OCI-LY3 (cell line): Measurements from ENCODE around the gene TEX35.

ENCODE experiments used
- H2AFZ ChIP-seq: fragments of 200-600, 300-600 bp; shearing (Covaris generic); 2 replicates; pipeline ENCODE4 v1.6.0; 2014; ENCODE audit warnings: antibody characterized with exemption, low read depth, low read length
- H3K27ac ChIP-seq: fragments of 200-600, 300-600 bp; sonication (generic); 2 replicates; pipeline ENCODE4 v1.5.1; 2014; ENCODE audit warnings: mild to moderate bottlenecking, low read length, moderate library complexity, mixed read lengths
- H3K27me3 ChIP-seq: fragments of 200-600, 300-600 bp; sonication (generic); 2 replicates; pipeline ENCODE4 v1.6.1; 2014; ENCODE audit warnings: low read depth, low read length, mixed read lengths
- H3K36me3 ChIP-seq: fragments of 200-600, 300-600 bp; sonication (generic); replicated peaks from 2 replicates; pipeline ENCODE3; 2014; ENCODE audit warnings: low read depth, low read length, mixed read lengths
- H3K4me1 ChIP-seq: fragments of 300-600, 200-600 bp; sonication (generic); 2 replicates; pipeline ENCODE4 v1.6.1; 2014; ENCODE audit warnings: low read length, mixed read lengths
- H3K4me2 ChIP-seq: fragments of 200-600, 300-600 bp; sonication (generic); 2 replicates; pipeline ENCODE4 v1.6.1; 2014; ENCODE audit warnings: low read length, mixed read lengths
- H3K4me3 ChIP-seq: fragments of 300-600, 200-600 bp; sonication (generic); 2 replicates; pipeline ENCODE4 v1.5.1; 2014; ENCODE audit warnings: antibody characterized with exemption, mild to moderate bottlenecking, low read length, moderate library complexity
- H3K79me2 ChIP-seq: fragments of 300-600, 200-600 bp; shearing (Covaris generic); 2 replicates; pipeline ENCODE4 v1.6.1; 2014; ENCODE audit warnings: mild to moderate bottlenecking, low read length, mixed read lengths
- H3K9ac ChIP-seq: fragments of 300-600, 200-600 bp; shearing (Covaris generic); 2 replicates; pipeline ENCODE4 v1.6.0; 2014; ENCODE audit warnings: mild to moderate bottlenecking, low read length, moderate library complexity
- H3K9me3 ChIP-seq: fragments of 200-600, 300-600 bp; shearing (Covaris generic); 2 replicates; pipeline ENCODE4 v1.6.1; 2014; ENCODE audit warnings: low read length, mixed read lengths; ENCODE audit not compliant: insufficient read depth
- H4K20me1 ChIP-seq: fragments of 200-600, 300-600 bp; sonication (generic); 2 replicates; pipeline ENCODE4 v1.6.1; 2016; ENCODE audit warnings: low read length, mixed read lengths; ENCODE audit not compliant: insufficient read depth
- EZH2phosphoT487 ChIP-seq: fragments of 200-600 bp; shearing (Covaris generic); IDR thresholded peaks from 2 replicates; pipeline ENCODE4 v1.6.1; 2018; ENCODE audit warnings: antibody characterized with exemption, mixed run types, low read depth
- TF ChIP-seq, protein P1 (sequence below): fragments of 200-600, 300-600 bp; sonication (generic); IDR thresholded peaks from 2 replicates; pipeline ENCODE4 v1.5.1; 2014; ENCODE audit warnings: antibody characterized with exemption, low read length, low read depth

Gene TEX35

DNA sequence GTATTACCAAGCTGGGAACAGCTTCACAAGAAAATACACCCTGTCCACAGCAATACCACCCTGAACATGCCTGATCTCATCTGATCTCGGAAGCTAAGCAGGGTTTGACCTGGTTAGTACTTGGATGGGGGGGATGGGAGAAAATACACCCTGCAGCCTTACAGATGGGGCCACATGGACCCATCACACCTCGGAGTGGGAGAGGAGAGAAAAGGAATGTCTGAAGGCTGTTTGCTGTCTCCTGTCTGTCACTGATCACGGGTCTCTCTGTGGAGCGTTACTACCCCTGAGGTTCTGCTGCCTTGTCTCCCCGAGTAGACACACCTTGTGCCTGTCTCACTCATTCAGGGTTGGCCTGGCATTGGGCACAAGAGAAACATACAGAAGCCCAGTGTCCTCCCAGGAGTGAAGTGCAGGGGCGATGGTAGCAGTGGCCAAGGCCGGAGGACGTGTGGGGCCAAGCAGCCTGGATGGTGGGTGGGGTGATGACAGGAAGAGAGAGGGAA is 48.0 kb downstream of the TEX35 start:
- Histone ChIP-seq H3K27ac (no peak overlapping the region), H3K4me3 (no peak overlapping the region), H3K79me2 (no peaks in the 10 kb centered on the region), H3K27me3 (no peaks in the 10 kb centered on the region), H3K36me3 (no peaks in the 10 kb centered on the region), H2AFZ (no peak overlapping the region), H3K9me3 (no peaks in the 10 kb centered on the region), H4K20me1 (no peaks in the 10 kb centered on the region), H3K4me2 (no peak overlapping the region), H3K9ac (no peak overlapping the region), H3K4me1 (0 out of 2 replicates have a peak, but pooled peaks cover under 1% of the 10 kb centered on the region)
- no peak for TF ChIP-seq EZH2phosphoT487
- TF ChIP-seq, protein P1, sequence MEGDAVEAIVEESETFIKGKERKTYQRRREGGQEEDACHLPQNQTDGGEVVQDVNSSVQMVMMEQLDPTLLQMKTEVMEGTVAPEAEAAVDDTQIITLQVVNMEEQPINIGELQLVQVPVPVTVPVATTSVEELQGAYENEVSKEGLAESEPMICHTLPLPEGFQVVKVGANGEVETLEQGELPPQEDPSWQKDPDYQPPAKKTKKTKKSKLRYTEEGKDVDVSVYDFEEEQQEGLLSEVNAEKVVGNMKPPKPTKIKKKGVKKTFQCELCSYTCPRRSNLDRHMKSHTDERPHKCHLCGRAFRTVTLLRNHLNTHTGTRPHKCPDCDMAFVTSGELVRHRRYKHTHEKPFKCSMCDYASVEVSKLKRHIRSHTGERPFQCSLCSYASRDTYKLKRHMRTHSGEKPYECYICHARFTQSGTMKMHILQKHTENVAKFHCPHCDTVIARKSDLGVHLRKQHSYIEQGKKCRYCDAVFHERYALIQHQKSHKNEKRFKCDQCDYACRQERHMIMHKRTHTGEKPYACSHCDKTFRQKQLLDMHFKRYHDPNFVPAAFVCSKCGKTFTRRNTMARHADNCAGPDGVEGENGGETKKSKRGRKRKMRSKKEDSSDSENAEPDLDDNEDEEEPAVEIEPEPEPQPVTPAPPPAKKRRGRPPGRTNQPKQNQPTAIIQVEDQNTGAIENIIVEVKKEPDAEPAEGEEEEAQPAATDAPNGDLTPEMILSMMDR, result no peak

DNA sequence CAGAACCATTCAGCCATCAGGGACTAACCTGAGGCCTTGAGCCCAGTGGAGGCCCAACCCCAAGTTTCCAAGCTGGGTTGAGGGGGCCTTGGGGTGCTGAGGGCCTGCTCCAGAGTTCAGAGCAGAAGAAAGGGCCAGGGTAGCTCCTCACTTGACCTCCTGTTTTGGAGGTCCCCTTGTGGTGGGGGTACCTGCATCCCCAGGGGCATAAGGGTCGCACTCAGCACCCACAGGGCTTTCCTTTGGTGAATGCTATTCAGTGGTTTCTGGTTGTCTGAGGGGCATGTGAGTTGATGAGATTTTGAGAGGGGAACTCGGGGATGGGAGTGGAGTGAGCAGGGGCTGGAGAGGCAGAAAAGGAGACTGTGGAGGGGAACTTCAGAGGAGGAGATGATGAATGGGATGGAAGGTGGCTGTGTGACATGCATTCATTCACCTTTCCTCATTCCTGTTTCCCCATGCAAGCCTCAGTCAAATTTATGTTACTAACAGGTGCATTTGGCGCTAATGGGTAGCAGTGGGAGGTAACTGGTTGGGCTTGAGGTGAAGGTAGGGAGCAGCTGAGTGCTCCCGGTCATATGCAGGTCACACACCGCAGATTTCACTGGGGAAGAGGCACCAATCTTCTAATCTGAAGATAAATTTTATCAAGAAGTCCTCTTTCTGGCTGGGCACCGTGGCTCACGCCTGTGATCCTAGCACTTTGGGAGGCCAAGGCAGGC is 50.4 kb downstream of the TEX35 start:
- Histone ChIP-seq H3K9ac (no peak overlapping the region), H3K36me3 (no peaks in the 10 kb centered on the region), H3K4me2 (no peak overlapping the region), H2AFZ (no peak overlapping the region), H3K27me3 (no peaks in the 10 kb centered on the region), H4K20me1 (no peaks in the 10 kb centered on the region), H3K9me3 (0 out of 2 replicates have a peak, but pooled peaks cover 5% of the 10 kb centered on the region), H3K27ac (no peak overlapping the region), H3K4me3 (no peak overlapping the region), H3K4me1 (peaks cover 5% of the 10 kb centered on the region; the same call in 1 of the 2 replicates), H3K79me2 (no peaks in the 10 kb centered on the region)
- no peak for TF ChIP-seq EZH2phosphoT487
- TF ChIP-seq, protein P1, result no peak

DNA sequence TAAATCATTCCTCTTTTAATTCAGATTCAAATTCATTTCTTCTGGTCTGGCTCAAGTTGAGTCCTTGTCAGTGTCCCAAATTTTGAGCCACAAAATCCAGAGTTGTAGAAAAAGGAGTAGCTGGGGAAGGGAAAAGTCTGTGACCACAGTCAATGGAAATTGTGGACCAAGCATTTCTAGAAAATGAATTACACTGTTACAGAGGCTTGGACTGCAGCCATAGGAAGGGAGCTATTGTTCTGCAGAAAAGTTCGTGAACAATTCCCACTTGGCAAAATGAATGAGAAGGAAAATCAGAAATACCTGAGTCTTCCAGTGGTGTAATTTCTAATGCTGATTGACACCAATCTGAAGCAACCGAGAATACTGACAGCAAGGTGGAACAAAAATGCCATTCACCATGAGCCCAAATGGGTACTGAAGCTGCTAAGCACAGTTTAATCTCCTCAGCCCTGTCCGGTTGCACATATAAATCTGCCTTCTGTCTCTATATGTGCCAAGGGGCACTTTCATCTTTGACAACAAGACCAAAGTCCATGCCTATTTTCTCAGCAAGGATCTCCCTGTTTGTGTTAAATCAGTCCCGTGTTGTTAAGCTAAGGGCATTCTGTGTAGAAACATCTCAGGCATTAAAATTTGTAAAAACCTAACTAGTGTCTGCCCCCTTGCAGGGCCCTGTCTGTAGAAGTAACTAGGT is 51.3 kb downstream of the TEX35 start:
- TF ChIP-seq, protein P1, result no peak
- TF ChIP-seq EZH2phosphoT487, result no peak
- H3K4me1 ChIP-seq, result peaks cover 5% of the 10 kb centered on the region; the same call in 1 of the 2 replicates

DNA sequence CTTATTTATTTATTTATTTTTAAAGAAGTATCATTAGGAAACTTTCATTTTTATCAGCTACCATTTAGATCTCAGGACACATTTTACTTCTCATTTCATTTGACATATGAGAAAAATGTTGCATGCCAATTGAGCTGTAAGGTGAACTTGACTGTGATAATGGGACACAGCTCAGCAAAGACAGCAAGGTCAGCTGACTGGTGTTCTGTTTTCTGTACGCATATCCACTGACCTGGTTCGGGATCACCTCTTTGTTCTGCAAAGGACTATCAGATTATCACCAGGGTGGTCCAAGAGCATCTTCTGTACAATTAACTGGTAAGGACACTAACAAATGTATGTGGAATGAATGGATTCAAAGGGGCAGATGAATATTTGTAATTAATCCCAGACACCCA is 51.9 kb downstream of the TEX35 start:
- TF ChIP-seq, protein P1, result no peak
- TF ChIP-seq EZH2phosphoT487, result no peak
- H3K79me2 ChIP-seq, result no peaks in the 10 kb centered on the region
- peaks cover 5% of the 10 kb centered on the region; the same call in 1 of the 2 replicates for H3K4me1 ChIP-seq
- no peak overlapping the region for H3K27ac ChIP-seq
- no peaks in the 10 kb centered on the region for H3K27me3 ChIP-seq
- no peaks in the 10 kb centered on the region for H3K36me3 ChIP-seq
- H3K9ac ChIP-seq, result no peak overlapping the region
- H3K4me2 ChIP-seq, result no peak overlapping the region
- no peak overlapping the region for H2AFZ ChIP-seq
- 0 out of 2 replicates have a peak, but pooled peaks cover 5% of the 10 kb centered on the region for H3K9me3 ChIP-seq
- H4K20me1 ChIP-seq, result no peaks in the 10 kb centered on the region
- H3K4me3 ChIP-seq, result no peak overlapping the region

More for the DNA sequence above, 51.3 kb downstream of the TEX35 start:
- Histone ChIP-seq H3K4me2 (no peak overlapping the region), H2AFZ (no peak overlapping the region), H3K27me3 (no peaks in the 10 kb centered on the region), H3K9ac (no peak overlapping the region), H3K27ac (no peak overlapping the region), H4K20me1 (no peaks in the 10 kb centered on the region), H3K36me3 (no peaks in the 10 kb centered on the region), H3K4me3 (no peak overlapping the region), H3K9me3 (0 out of 2 replicates have a peak, but pooled peaks cover 5% of the 10 kb centered on the region), H3K79me2 (no peaks in the 10 kb centered on the region)
